Activated CD4-positive, alpha-beta T cell treated with anti-CD3 and anti-CD28 coated beads for 4 hours (primary cell): ENCODE data around the gene GNAO1.

Experiments
- DNase-seq, 2 donors: peaks; one replicate each; pipeline ENCODE4 v3.0.0-alpha.2; 2020

GNAO1 gene

DNA sequence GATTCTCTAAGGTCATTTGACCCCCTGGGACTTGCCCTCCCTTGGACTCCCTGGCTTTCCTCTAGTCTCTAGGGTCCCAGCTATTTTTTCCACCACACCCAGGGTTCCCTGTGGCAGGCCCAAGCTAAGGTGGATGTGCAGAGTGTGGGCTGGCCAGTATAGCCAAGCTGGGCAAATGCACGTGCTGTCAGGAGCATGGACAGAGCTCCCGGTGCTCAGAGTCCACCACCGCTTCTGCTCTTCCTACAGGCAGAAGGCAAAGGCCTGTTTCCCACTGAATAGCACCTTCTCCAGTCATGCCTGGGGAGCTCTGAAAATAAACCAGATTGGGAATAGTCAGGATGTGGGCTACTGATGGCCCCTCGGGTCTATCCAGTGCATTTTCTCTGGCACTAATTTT lies 53.3 kb downstream of the GNAO1 start:
- no peak for DNase-seq

DNA sequence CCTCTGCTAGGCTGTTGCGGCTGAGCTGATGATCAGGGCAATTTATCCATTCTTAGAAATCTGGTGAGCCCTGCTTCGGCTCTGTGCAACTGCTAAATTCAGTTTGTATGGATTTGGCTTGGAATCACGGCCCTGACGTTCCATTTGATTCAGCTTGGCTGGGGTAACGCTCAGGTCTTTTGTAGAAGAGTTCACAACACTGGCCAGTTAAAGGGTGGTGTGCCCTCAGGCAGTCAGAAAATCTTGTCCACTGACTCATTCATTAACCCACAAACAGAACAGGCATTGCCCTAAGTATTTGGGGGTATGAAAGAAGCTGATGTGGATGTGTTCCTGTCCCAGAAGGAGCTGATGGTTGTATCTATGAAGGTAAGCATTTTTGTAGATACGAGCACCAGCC lies 53.9 kb downstream of the GNAO1 start:
- DNase-seq, result no peak

DNA sequence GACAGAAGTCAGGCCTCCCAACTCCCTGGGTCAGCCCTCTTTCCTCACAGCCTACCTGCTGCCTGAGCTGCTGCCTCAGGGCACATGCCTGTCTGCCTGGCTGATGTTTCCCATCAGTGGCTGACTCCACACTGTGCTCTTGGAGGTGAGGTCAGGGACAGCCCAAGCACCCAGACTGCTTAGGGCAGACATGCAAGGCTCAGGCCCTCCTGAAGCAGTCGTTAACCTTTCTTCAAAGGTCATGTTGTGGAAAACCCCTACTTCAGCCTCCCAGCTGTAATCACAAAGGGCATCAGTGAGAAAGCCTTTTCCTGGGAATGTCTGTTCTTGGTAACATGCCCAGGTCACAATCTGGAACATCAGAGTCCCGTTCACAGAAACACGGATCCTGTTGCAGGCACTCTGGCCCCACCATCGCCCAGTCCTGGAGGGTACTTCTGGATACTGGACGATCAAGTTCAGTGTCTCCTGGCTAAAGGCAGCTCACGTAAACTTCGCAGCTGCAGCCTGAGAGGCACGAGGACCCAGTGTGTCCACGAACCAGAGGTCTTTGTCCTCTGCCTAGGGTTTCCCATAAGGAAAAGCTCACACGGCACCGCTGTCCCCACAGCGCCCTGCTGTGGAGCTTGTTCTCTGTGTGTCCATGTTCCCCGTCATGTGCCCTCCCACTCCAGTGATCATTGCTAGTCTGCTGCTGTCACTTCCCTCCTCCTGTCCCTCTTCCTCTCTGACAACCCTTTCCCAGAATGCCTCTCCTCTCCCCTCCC lies 54.9 kb downstream of the GNAO1 start:
- DNase-seq, result no peak

DNA sequence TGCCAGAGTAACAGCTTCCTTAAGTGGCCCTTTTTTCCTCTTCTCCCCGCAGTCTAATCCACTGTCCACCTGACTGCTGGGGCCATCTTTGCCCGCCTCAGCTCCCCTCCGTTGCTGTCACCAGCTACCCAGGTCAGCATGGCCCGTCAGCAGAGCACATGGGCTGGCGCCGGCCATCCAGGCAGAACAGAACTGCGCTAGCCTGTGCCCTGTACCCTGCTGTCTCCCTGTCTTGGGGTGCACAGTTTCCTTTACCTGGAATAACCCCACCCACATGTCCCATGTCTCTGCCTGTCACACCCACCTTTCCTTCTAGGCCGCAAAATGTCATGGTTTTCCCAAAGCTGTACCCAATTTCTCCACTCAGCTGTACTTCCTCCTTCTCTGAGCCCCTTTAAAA lies 55.7 kb downstream of the GNAO1 start:
- DNase-seq, result no peak

DNA sequence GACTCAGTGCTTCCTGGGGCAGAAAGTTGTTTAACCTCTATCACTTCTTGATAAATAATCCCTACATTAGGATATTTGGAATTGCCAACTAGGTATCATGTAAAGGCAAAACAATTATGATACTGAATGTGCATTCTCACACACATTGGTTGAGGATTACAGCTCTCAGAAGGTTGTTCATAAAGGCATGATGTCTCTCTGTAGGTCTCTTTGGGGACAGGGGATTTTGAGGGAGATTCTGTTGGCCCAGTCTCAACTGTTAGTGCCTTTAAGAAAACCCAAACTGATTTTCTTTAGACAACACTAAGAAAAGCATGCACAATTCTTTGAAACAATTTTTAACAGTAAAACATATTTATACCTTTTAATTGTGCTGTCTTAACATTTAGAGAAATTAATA lies 56.5 kb downstream of the GNAO1 start:
- DNase-seq, result no peak

DNA sequence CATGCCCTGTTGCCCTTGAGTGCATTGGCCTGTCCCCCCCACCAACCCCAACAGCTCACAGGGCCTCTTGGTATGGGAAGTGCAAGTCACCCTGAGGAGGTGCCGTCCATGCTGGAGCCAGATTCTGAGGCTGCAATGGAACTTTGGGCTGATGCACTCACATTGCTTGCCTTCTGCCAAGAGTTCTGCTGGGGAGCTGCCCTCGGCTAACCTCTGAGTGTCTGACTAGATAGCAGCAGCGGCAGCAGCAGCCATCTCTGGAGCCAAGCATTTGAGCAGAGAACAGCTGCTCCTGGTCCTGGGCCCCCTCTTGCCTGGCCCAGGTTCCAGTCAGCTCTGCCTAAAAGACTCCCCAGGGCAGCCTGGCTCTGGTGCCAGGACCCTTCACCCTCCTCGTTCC lies 61.5 kb downstream of the GNAO1 start:
- no peak for DNase-seq

DNA sequence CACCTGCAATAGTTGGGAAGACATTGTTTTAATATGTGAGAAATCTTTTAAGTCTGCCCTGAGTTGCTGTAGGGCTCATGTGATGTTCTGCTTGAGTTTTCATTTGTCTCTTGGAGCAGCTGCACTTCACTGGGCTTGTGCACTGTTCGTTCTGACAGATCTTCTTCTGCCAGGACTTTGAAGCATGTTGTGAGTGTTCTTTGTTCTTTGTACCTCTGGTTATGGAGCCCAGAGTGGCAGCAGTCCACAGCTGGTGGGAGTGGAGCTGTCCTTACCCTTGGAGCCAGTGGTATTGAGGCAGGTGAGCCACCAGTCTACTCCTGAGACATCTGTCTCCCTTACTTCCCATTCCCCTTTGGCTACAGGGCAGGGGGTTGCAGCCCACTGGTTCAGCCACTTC lies 64.6 kb downstream of the GNAO1 start:
- no peak for DNase-seq

DNA sequence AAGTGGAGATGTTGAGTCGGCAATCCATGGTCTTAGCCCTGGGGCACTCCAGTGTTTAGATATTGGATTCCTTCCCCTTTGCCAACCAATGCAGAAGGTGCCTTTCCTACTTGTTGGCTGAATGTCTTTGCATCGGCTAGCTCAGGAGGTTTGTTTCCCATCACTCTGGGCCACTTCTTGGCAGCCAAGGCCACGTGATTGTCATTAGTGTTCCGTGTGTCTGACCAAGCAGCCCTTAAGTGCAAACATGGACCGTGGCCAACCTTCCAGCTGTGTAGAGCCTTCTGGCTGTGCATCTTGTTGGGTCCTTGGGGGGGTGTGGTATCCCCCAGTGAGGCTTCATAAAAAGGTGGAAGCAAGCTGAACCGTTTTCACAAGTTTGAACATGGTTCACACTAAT lies 66.0 kb downstream of the GNAO1 start:
- no peak for DNase-seq

DNA sequence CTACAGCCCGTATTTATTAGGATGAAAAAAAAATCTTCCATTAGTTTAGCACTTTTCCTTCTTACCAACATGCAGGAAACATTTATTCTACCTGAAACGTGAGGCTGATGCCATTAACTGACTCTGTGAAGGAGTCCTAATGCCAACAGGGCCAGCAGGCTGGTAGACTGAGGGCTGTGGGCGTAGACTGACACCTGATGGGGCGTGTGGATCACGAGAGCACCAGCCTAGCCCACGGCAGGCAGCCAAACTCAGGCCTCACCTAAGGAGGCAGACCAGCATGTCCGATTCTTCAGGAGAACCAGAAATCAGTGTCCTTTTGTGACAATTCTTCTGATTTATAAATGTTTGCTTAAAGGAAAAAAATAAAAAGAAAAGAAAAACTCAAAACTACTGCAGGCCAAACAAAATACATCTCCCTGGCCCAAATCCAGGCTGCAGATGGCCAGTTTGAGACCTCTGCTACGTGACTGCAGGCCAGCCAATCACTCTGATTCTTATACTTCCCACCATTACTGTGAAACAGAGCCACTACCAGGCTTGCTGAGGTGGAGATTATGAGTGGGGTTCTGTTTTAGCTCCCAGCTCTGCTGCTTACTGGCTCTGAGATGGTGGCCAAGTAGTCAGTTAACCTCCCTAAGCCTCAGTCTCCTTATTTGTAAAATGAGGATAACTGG lies 66.5 kb downstream of the GNAO1 start:
- DNase-seq, result no peak

DNA sequence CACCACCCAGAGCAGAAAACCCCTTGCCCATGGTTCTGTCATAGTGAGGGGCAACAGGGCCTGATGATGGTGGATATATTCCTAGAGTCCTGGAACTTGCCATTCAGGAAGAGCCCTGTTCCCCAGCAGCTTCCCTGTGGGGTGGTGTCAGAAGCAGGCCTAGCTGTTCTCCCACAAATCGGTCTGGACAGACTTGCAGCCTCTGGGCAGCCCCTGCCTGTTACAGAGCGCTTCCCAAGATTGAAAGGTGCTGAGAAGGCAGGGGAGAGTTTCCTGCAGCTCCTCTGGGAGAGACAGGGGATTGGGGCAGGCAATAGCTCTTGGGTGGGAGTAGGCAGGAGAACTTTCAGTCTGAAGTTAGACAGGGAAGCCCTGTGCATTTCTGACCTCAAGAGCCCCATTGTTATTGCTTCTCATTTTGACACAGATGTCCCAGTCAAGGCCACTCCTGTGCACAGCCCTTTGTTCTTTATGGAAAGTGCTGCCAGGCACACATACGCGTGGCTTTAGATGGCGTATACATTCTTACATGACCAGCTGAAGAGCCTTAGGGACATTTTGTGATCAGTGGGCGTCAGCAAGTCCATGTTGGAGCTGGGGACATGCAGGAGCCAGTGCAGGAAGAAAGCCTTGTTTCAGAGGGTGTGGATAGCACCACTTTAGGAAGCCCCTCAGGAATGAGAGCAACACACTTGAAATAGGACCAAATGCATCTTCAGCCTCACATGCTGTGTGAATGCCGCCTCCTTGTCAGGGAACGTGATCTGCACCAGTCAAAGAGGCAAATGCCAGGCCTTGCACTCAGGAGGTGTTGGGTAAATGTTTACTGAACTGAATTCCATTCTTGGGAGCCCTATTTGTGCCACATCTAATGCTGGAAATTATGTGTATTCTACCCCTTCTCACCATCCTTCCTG lies 67.5 kb downstream of the GNAO1 start:
- no peak for DNase-seq

DNA sequence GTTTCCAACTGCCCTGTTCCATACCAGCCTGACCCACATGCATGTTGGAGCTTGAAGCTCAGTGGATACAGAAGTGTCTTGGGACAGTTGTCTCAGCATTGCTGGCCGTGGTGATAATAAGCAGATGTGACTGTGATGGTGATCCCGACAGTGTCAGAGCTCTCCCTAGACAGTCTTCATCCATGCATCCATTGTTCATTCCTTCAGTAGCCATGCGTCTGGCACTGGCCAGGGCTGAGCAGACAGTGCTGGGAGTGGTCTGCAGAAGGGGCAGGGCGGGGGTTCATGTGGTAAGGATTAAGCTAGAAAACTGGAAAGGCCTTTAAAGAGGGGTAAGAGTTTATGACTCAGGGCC lies 68.1 kb downstream of the GNAO1 start:
- no peak for DNase-seq

DNA sequence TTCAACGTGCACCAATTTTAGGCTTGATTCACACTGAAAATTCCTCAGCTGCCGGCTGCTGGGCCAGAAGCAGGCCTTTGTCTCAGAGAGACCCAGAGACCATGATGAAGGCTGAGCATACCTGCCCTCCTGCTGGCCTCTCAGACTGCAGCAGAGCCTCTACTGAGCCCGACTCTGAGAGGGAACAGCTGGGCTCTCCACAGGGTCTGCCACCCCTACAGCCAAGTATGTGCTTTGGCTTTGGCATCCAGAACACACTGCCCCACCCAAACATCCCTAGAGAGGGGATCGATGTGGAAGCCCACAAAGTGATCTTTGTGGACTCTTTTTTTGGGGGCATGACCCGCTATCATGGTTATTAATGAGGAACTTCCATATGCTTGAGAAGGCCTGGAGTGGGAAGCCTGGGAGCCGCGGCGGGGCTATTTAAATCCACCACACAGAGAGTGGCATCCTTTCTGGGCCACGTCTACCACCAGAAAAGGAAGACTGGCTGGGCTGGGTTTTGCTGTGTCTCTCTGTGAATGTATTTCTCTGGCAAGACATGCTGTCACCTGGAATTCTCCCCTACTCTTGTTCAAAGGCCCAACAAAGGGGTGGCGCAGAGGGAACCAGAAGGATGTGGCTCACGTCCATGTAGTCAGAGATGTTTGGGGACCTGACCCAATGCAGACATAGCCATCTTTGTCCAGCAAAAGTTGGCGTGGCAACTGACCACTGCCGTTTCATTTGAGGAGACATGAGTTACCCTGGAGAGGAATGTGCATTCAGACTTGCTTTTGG lies 69.3 kb downstream of the GNAO1 start:
- no peak for DNase-seq

DNA sequence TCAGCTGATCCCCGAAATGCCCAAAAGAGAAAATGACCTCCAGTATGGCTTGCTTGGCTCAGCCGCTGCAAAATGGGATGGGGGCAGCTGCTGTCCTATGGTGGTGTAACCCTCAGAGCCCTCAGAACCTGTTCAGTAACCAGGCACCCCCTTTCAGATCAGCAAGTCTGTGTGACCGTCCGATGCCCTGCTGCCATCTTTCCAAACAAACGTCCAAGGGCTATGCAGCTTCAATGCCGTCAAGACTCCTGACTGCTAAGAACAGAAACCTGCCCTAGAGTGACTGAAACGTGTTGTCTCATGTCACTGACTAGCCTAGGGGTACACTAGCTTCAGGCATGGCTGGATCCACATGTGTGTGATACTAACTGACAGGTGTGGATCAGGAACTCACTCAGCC lies 70.4 kb downstream of the GNAO1 start:
- no peak for DNase-seq

DNA sequence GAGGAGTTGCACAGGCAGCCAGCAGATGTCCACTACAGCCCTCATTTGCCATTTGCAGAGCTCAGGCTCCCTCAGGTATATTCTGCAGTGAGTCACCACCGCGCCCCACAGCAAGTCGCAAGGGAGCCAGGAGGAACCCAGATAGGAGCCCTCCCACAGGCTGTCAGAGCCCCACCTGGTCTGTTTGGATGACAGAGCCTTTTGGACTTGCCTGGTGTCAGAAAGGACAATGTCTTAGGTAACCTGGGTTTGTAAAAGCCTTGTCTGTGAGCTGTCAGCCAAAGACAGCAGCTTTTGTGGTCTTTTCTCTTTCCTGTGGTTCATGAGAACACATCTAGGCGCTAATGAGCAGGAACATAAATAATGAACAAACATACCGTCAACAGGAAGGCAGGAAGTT lies 70.9 kb downstream of the GNAO1 start:
- peak; percentile 47 to 52 for DNase-seq

DNA sequence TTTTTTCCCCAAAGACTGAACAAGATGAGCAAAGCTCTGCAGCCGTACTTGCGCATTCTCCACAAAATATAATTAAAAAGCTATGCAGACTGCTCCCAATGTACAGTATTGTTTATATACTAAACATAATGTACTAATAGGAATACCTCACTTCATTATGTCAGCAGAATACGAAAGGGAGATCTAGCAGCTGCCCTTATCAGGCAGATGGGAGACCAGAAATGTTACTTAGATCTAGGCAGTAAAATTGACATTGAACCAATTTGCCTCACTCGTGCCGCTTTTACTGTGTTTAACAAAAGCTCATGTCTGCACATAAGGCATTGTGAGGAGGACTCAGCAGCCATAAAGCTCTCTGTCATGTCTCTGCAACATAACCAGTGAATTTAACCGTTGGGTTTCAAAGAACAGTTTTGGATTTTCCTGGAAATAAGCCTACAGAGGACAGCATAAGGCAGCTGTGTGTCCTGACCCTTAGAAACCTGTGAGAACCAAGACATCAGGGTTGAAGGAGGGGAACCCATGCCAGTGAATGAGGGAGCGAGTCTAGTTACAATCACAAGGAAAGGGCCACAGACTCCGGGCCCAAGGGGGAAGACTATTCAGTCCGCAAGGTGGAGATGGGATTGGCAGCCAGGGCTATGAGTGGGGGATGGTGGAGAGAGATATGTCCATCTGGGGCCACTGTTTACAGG lies 71.4 kb downstream of the GNAO1 start:
- DNase-seq, result no peak

DNA sequence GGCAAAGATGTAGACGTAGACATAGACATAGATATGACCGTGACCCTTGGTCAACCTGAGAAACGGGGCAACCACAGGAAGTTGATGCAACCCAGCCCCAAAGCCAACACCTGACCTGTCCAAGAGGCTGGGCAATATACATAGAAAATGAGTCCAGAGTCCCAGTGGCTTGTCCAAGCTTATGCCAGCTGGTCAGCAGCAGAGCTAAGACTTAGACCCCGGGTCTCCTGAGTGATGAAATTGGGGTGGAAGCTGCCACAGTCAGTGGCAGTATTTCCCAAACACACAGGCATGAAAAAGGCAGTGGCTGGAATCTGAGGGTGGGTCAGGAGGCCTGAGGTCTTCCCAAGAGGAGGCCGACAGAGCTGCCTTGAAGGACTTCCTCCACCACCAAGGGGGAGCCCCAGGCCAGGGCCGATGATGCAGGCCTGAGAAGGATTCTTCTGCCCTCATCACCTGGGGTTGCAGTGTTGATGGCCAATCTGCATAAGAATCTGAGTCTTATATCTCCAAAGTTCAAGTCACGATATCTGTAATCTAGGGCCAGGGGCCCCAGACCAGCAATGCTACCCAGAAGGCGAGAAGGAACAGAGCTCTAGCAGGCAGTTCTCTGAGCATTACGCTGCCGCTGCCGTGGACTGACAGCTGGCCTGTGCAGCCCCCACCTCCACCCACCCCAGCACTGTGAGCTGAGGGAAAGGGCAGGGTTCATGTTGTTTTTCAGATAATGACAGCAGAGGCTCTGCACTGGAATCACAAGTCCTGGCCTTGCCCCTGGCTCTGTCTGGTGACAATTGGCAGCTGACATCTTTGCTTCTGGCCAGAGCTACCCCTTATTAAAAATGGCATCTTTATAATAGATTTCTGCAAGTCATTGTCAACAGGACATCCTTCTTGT lies 72.7 kb downstream of the GNAO1 start:
- no peak for DNase-seq

DNA sequence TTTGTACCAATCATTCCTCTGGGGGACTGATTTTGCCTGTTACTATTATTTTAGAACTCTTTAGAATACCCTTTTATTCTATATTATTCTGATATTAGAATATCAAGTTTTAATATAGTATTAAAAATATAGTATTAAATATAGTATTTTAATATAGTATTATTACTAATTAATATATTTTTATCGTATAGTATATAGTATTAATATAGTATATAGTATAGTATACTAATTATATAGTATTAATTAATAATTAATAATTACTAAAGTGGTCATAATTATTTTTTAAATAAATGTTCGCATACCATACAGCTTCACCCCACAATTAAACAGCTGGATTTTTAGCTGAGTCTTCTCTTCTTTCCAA lies 73.3 kb downstream of the GNAO1 start:
- DNase-seq, result no peak

DNA sequence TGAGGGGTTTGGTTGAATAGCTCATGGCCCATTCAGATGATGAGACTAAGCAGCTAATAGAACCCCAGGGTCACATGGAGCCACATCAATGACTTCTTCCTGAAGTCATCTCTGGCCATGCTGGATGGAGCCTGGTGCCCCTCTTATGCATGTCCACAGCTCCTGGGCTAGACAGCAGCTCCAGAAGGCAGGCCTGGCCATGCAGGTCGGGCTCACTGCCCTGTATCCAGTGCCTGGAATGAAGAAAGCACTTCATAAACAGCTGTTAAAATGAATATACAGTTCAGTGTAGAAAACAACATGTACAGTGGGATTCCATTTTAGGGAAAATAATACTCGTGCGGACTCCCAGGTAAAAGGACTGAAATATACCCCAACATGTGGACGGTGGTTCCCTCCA lies 73.9 kb downstream of the GNAO1 start:
- no peak for DNase-seq

DNA sequence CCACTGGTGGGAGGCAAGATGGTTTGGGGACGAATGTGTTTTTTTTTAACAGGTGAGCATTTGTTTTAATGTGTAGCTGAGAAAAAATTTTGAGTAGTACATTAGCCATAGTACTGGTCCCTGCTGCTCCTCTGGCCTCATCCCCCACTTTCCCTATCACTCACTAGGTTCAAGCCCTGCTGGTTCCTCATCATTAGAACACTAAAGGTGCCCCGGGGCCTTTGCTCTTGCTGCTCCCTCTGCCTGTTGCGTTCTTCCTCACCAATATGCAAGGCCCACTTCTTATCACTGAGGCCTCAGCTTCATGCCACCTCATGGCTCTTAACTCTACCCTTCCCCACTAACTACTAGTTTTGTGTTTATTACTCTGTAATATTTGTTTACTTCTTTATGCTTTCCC lies 74.5 kb downstream of the GNAO1 start:
- no peak for DNase-seq

DNA sequence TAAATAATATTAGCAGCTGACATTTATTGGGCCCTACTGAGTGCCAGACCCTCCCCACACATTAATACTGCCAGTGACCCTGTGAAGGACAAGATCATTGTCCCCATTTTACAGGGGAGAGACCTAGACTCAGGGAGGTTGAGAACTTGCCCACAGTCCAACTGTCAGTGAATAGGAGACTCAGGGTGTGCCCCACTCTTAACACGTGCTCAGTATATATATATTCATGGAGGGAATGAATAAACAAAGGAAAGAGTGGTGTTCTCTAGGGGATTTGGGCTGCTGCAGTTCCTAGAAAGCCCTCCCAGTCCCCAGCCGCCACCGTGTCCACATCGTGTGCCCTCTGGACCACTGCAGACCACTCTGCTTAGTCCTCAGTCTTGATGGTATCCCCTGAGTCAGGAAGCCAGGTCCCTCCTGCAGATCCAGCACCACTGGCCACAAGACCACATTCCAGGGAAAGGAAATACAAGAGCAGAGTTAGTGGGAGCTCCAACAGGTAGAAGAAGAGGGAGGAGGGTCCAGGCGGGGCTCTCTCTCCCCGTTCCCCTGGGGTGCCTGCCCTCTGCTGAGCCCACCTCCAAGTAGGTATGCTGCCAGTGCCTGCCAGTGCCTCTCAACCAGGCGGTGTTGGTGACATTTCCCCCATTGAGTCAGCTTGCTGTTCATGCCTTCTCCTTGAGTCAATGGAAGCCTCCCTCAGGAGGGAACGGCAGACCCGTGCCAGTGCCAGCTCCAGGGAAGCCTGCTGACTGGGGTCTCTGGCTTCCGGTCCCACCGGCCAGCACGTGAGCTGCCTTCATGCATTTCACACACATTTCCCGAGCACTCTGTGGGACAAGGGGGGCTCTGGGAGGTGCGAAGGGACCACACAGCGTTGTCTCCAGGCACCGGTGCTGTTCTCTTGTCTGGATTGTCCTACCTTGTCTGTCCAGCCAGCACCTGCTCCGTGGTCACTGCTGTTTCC lies 75.6 kb downstream of the GNAO1 start:
- no peak for DNase-seq
